ENCODE measurements around the gene SSUH2.

- no peak for TF ChIP-seq ZNF121 (CRISPR knock-in tag; IDR thresholded peaks at IDR 0.05)
- TF ChIP-seq ZNF512 (CRISPR knock-in tag; IDR thresholded peaks at IDR 0.05; ENCODE audit: borderline replicate concordance), result no peak
- no peak for TF ChIP-seq ARID4B (CRISPR knock-in tag; IDR thresholded peaks at IDR 0.05; ENCODE audit: borderline replicate concordance)
- no peak for TF ChIP-seq KAT7 (CRISPR knock-in tag; IDR thresholded peaks at IDR 0.05; ENCODE audit: borderline replicate concordance)
- TF ChIP-seq AFF4 (CRISPR knock-in tag; IDR thresholded peaks at IDR 0.05; ENCODE audit: borderline replicate concordance), result no peak
- TF ChIP-seq E2F5 (CRISPR knock-in tag; IDR thresholded peaks at IDR 0.05), result no peak
- no peak for TF ChIP-seq ATF3 (CRISPR knock-in tag; conservative IDR thresholded peaks at IDR 0.05)
- no peak for TF ChIP-seq CTCF (IDR thresholded peaks at IDR 0.05)
- no peak for TF ChIP-seq ATF1 (CRISPR knock-in tag; IDR thresholded peaks at IDR 0.05)
- no peak for TF ChIP-seq SP1 (CRISPR knock-in tag; conservative IDR thresholded peaks at IDR 0.05)
- no peak for TF ChIP-seq NFE2L1 (CRISPR knock-in tag; IDR thresholded peaks at IDR 0.05)
- no peak for TF ChIP-seq ATF2 (CRISPR knock-in tag; IDR thresholded peaks at IDR 0.05; ENCODE audit: borderline replicate concordance, low read depth)
These were observed 9.3 kb upstream of the SSUH2 start for GRCh38 chr3:8653800-8654408.
